GM12878 (cell line): ENCODE data around the gene HSD17B1. TPM values are rescaled to one million over a fixed set of nuclear protein-coding genes. Genes with fewer than 3 reads are reported as not detected.

Experiments
- ATAC-seq: fragments of 200-7000 bp; cut with Tn5 transposase; 3 replicates; pipeline ENCODE4 v1.9.1; 2020; ENCODE audit warnings: mild to moderate bottlenecking, moderate library complexity
- BruUV-seq: library from RNA; stranded (reverse); fragments of 400-500 nt; replicated peaks from 2 replicates; lab custom pipeline; 2021; lab: Mats Ljungman, UMichigan
- CTCF ChIA-PET: fragments of 300-600 bp; sonication (Branson Sonifier 250); formaldehyde crosslinking; extraction: SDS; loops from one replicate; lab custom pipeline; 2021; ENCODE audit warnings: inconsistent platforms; lab: Yijun Ruan, JAX
- POLR2A ChIA-PET: fragments of 350-600 bp; formaldehyde crosslinking; extraction: SDS; loops from one replicate; lab custom pipeline; 2021; ENCODE audit warnings: inconsistent platforms; lab: Charles Lee
- RAD21 ChIA-PET: fragments of 300-600 bp; sonication (Branson Sonifier 250); formaldehyde crosslinking; loops from one replicate; lab custom pipeline; 2023; ENCODE audit warnings: antibody characterized with exemption; ENCODE audit not compliant: unreplicated experiment; lab: Charles Lee
- SMC1A ChIA-PET: fragments of 300-600 bp; sonication (Branson Sonifier 250); formaldehyde crosslinking; loops from one replicate; lab custom pipeline; 2023; ENCODE audit not compliant: unreplicated experiment, uncharacterized antibody; lab: Charles Lee
- DNase-seq: peaks from one replicate; pipeline ENCODE4 v3.0.0-alpha.2; 2011; ENCODE audit warnings: low read depth, low spot score
- FAIRE-seq: peaks from 3 replicates; lab custom pipeline; 2011; peaks lifted over from hg19 to GRCh38; lab: Jason Lieb, UNC
- H2AFZ ChIP-seq: 2 replicates; pipeline ENCODE4 v1.6.0; 2011; ENCODE audit warnings: low read depth, low read length, control low read depth; ENCODE audit not compliant: control insufficient read depth
- H3K27ac ChIP-seq: 2 replicates; pipeline ENCODE4 v1.5.1; 2011; ENCODE audit warnings: control low read depth; ENCODE audit not compliant: control insufficient read depth, insufficient read depth
- H3K27me3 ChIP-seq, 2 experiments: replicated peaks in 1 of 2; 2 replicates each; pipeline versions ENCODE4 v1.6.0 to v1.6.1; 2011; ENCODE audit warnings: low read length in 1 of 2; ENCODE audit not compliant: control insufficient read depth in 2 of 2, insufficient read depth in 2 of 2
- H3K36me3 ChIP-seq, 2 experiments: 2 replicates each; pipeline ENCODE4 v1.5.1; 2011; ENCODE audit warnings: low read length in 1 of 2; ENCODE audit not compliant: control insufficient read depth in 2 of 2, insufficient read depth in 2 of 2
- H3K4me1 ChIP-seq: 2 replicates; pipeline ENCODE4 v1.6.1; 2011; ENCODE audit warnings: mild to moderate bottlenecking, low read length, moderate library complexity, mixed read lengths; ENCODE audit not compliant: control insufficient read depth, insufficient read depth
- H3K4me2 ChIP-seq: 2 replicates; pipeline ENCODE4 v1.6.0; 2011; ENCODE audit warnings: control low read depth; ENCODE audit not compliant: control insufficient read depth, insufficient read depth
- H3K4me3 ChIP-seq: fragments of 200-600 bp; sonication (generic); 2 replicates; pipeline ENCODE4 v1.5.1; 2016
- H3K79me2 ChIP-seq: 2 replicates; pipeline ENCODE4 v1.6.0; 2011; ENCODE audit warnings: low read length; ENCODE audit not compliant: control insufficient read depth, insufficient read depth
- H3K9ac ChIP-seq: 2 replicates; pipeline ENCODE4 v1.8.0; 2011; ENCODE audit warnings: low read length, control low read depth, mixed read lengths; ENCODE audit not compliant: control insufficient read depth, insufficient read depth
- H3K9me3 ChIP-seq: replicated peaks from 3 replicates; pipeline ENCODE4 v1.5.1; 2011; ENCODE audit warnings: mild to moderate bottlenecking, low read length; ENCODE audit not compliant: control insufficient read depth, insufficient read depth
- H4K20me1 ChIP-seq: 2 replicates; pipeline ENCODE4 v1.6.0; 2011; ENCODE audit not compliant: control insufficient read depth, insufficient read depth
- ESRRA ChIP-seq: IDR thresholded peaks from 2 replicates; pipeline ENCODE4 v1.6.1; 2012; ENCODE audit warnings: mild to moderate bottlenecking, low read length, improper control_type of control experiment
- HDGF ChIP-seq: fragments of 450-650 bp; IDR thresholded peaks from 2 replicates; pipeline ENCODE4 v1.6.1; 2016; ENCODE audit warnings: antibody characterized with exemption
- JUNB ChIP-seq: IDR thresholded peaks from 2 replicates; pipeline ENCODE4 v1.6.1; 2016; ENCODE audit warnings: antibody characterized with exemption, mild to moderate bottlenecking
- MAX ChIP-seq: IDR thresholded peaks from 2 replicates; pipeline ENCODE4 v1.6.1; 2012; ENCODE audit warnings: low read depth, low read length, improper control_type of control experiment
- POLR2AphosphoS2 ChIP-seq: IDR thresholded peaks from 2 replicates; pipeline ENCODE4 v1.6.1; 2011; ENCODE audit warnings: low read depth, mild to moderate bottlenecking, low read length, improper control_type of control experiment, moderate library complexity
- RAD51 ChIP-seq: fragments of 450-650 bp; IDR thresholded peaks from 2 replicates; pipeline ENCODE4 v1.6.1; 2016; ENCODE audit warnings: moderate library complexity, mild to moderate bottlenecking, inconsistent platforms
- WGBS: methylation state at CpG from one replicate; pipeline ENCODE4 v1.1.6; 2016; ENCODE audit warnings: low lambda C conversion rate; ENCODE audit not compliant: insufficient replicate concordance, insufficient coverage; ENCODE audit errors: missing lambda C conversion rate; 5-methylcytosine and 5-hydroxymethylcytosine counted together
- in situ Hi-C: fragments of 300-500 bp; cut with MboI; formaldehyde crosslinking; loops from 9 replicates; pipeline ENCODE4 v1.14.3; 2018; ENCODE audit warnings: mixed read lengths
- intact Hi-C: fragments of 100-400 bp; cut with micrococcal nuclease; formaldehyde crosslinking; loops from one replicate; pipeline ENCODE4 v1.14.2; 2022; ENCODE audit not compliant: unreplicated experiment
- polyA plus RNA-seq, 11 experiments: library from polyadenylated mRNA; depleted of rRNA in 4 of 11; unstranded in 6 of 11; stranded (reverse) in 5 of 11; fragments of >200 nt; fragmentation: Nextera tagmentation in 4 of 11; fragmentation: Illumina TruSeq in 1 of 11; extraction: Ambion mirVana in 4 of 11; extraction: Trizol in 1 of 11; gene quantifications; 1 replicate in 1 of 11; 2 replicates in 10 of 11; pipeline versions ENCODE4 v1.2.1 to v1.2.3, GENCODE V29; 2011 to 2016; ENCODE audit warnings: inconsistent platforms in 2 of 11, missing spikeins in 2 of 11, low read depth in 1 of 11
- total RNA-seq, 4 experiments: library from RNA; depleted of rRNA in 3 of 4; stranded (reverse); fragments of >200 nt in 3 of 4; fragmentation: Illumina TruSeq in 1 of 4; extraction: Trizol in 1 of 4; gene quantifications; 2 replicates each; pipeline versions ENCODE4 v1.2.1 to v1.2.3, GENCODE V29; 2013 to 2021
- TF ChIP-seq, protein P1 (sequence below): fragments of 450-650 bp; IDR thresholded peaks from 2 replicates; pipeline ENCODE4 v1.6.1; 2017; ENCODE audit warnings: low read depth, mild to moderate bottlenecking, moderate library complexity
- TF ChIP-seq, protein P2 (sequence below), 3 experiments: IDR thresholded peaks in 2 of 3; conservative IDR thresholded peaks in 1 of 3; 2 replicates each; pipeline ENCODE4 v1.5.1; 2011; ENCODE audit warnings: low read depth in 3 of 3, low read length in 3 of 3, mild to moderate bottlenecking in 3 of 3, control low read depth in 2 of 3, moderate library complexity in 2 of 3, inconsistent platforms in 1 of 3, mixed read lengths in 1 of 3; ENCODE audit not compliant: control insufficient read depth in 2 of 3, insufficient read depth in 1 of 3; ENCODE audit errors: extremely low read depth in 1 of 3

HSD17B1 gene
- total and polyA plus RNA-seq, 10 of the 15 experiments (the other 5 are each of a cell fraction or from before 2014, with no cell fraction given): 0.15 to 1.1 (median 0.42) TPM

DNA sequence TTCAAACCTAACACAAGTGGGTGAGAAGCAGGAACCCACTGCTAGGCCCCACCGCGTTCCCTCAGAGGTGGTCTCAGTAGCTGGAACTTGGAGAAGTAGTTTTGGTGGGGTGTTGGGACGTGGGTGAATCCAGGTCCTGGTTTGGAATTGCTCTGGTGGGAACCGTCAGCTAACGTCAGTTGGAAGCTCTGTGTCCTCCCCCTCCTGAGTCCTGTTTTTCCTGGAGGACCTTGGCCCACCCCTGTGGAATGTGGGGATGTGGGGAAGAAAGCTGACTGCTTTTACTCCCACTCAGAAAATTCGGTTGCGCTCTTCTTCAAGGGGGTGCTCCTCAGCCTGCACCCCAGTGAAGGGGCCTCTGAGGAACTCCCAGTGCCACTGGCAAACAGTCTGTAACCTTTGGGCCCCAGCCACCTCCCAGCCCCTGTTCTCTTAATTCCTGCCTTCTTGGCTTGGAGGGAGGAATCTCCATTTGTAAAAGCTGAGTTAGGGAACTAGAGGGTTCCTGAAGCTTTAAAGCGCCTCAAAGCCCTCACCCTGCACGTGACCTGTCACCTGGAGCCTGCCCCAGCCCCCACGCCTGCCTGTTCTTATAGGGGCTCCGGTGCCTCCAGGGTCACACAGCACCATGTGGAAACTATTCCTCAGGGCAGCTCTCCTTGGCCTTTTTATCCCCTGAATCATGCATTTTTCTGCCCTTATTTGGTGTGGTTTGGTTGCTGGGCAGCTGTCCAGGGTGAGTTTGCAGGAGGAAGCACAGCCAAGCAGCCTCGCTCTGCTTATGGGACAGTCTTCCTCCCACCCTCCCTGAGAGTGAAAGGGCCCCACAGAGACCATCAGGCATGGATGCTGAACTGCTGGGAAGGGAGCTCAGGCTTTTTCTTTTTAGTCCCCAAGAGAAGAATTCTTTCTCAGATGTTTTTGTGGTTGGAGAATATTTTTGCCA, 32.9 kb upstream of the HSD17B1 start:
- no peak overlapping the region for H3K4me2 ChIP-seq
- FAIRE-seq: no peak
- H3K79me2 ChIP-seq: no peaks in the 10 kb centered on the region
- H3K9ac ChIP-seq: no peak overlapping the region
- no peak for TF ChIP-seq MAX
- TF ChIP-seq JUNB: no peak
- CTCF ChIA-PET: interaction anchor here (0.8 to 10.4 kb wide), 14 partner anchors 7 to 298 kb away, joined by 3 to 120 read pairs (median 6); partner anchors contain the start of gene NAGLU
- no peak for ATAC-seq
- SMC1A ChIA-PET: interaction anchor here (0.8 to 2.0 kb wide), 6 partner anchors 81 to 122 kb away, joined by 3 to 7 read pairs (median 5); no protein-coding TSS in a partner anchor
- H3K9me3 ChIP-seq: no peaks in the 10 kb centered on the region
- intact Hi-C loops (loop anchor here (5.0 kb wide), 1 partner anchor 113 kb away; no protein-coding TSS in a partner anchor), in situ Hi-C loops (loop anchor here (5.0 kb wide), 1 partner anchor 88 kb away; no protein-coding TSS in a partner anchor)
- H4K20me1 ChIP-seq: no peaks in the 10 kb centered on the region; the same call in 1 of the 2 replicates
- H2AFZ ChIP-seq: no peak overlapping the region
- H3K4me3 ChIP-seq: no peak overlapping the region
- WGBS: 97% methylated on average over 12 of the region's 12 CpGs
- no TSS peak for BruUV-seq
- RAD21 ChIA-PET: interaction anchor here (0.6 kb wide), 1 partner anchor 188 kb away, joined by 3 read pairs; no protein-coding TSS in a partner anchor
- POLR2A ChIA-PET: interaction anchor here (0.6 to 0.7 kb wide), 2 partner anchors 11 to 445 kb away, joined by 5 read pairs; no protein-coding TSS in a partner anchor
- H3K27ac ChIP-seq: no peak overlapping the region
- no peaks in the 10 kb centered on the region for H3K4me1 ChIP-seq
- no peak for DNase-seq
- H3K27me3 ChIP-seq: no peaks in the 10 kb centered on the region
- H3K36me3 ChIP-seq: peaks cover 4 to 8% of the 10 kb centered on the region in 2 experiments; a peak in 3 of 4 replicates

GRCh38 chr17:42520540-42520951, 32.2 kb upstream of the HSD17B1 start:
- Histone ChIP-seq H3K4me2 (no peak overlapping the region), H3K9ac (no peak overlapping the region), H3K27ac (no peak overlapping the region), H3K9me3 (no peaks in the 10 kb centered on the region), H2AFZ (no peak overlapping the region), H3K36me3 (peaks cover 4 to 8% of the 10 kb centered on the region in 2 experiments; a peak in 3 of 4 replicates), H3K4me3 (no peak overlapping the region), H3K79me2 (no peaks in the 10 kb centered on the region), H3K27me3 (no peaks in the 10 kb centered on the region), H4K20me1 (no peaks in the 10 kb centered on the region; the same call in 1 of the 2 replicates), H3K4me1 (no peaks in the 10 kb centered on the region)
- intact Hi-C loops (no loop called here), in situ Hi-C loops (loop anchor here (5.0 kb wide), 1 partner anchor 88 kb away; no protein-coding TSS in a partner anchor)
- TF ChIP-seq, protein P1, sequence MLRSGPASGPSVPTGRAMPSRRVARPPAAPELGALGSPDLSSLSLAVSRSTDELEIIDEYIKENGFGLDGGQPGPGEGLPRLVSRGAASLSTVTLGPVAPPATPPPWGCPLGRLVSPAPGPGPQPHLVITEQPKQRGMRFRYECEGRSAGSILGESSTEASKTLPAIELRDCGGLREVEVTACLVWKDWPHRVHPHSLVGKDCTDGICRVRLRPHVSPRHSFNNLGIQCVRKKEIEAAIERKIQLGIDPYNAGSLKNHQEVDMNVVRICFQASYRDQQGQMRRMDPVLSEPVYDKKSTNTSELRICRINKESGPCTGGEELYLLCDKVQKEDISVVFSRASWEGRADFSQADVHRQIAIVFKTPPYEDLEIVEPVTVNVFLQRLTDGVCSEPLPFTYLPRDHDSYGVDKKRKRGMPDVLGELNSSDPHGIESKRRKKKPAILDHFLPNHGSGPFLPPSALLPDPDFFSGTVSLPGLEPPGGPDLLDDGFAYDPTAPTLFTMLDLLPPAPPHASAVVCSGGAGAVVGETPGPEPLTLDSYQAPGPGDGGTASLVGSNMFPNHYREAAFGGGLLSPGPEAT: no peak
- TF ChIP-seq HDGF (no peak), RAD51 (no peak), ESRRA (no peak), POLR2AphosphoS2 (no peak)
- TF ChIP-seq, protein P2, sequence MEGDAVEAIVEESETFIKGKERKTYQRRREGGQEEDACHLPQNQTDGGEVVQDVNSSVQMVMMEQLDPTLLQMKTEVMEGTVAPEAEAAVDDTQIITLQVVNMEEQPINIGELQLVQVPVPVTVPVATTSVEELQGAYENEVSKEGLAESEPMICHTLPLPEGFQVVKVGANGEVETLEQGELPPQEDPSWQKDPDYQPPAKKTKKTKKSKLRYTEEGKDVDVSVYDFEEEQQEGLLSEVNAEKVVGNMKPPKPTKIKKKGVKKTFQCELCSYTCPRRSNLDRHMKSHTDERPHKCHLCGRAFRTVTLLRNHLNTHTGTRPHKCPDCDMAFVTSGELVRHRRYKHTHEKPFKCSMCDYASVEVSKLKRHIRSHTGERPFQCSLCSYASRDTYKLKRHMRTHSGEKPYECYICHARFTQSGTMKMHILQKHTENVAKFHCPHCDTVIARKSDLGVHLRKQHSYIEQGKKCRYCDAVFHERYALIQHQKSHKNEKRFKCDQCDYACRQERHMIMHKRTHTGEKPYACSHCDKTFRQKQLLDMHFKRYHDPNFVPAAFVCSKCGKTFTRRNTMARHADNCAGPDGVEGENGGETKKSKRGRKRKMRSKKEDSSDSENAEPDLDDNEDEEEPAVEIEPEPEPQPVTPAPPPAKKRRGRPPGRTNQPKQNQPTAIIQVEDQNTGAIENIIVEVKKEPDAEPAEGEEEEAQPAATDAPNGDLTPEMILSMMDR (IDR thresholded peaks at IDR 0.05 in 2 of 3, conservative IDR thresholded peaks at IDR 0.05 in 1 of 3; ENCODE audit: control insufficient read depth in 2 of 3, extremely low read depth in 1 of 3, insufficient read depth in 1 of 3, low read depth in 3 of 3, low read length in 3 of 3): peak; percentile 23 to 38 (median 30); a peak in 5 of 6 replicates
- RAD21 ChIA-PET: interaction anchor here (0.6 kb wide), 2 partner anchors 189 to 334 kb away, joined by 3 read pairs; no protein-coding TSS in a partner anchor
- POLR2A ChIA-PET: interaction anchor here (0.6 kb wide), 1 partner anchor 70 kb away, joined by 4 read pairs; no protein-coding TSS in a partner anchor
- SMC1A ChIA-PET: interaction anchor here (1.1 to 2.0 kb wide), 4 partner anchors 81 to 114 kb away, joined by 3 to 7 read pairs (median 5); no protein-coding TSS in a partner anchor
- WGBS: 63% methylated on average over 9 of the region's 9 CpGs
- CTCF ChIA-PET: interaction anchor here (0.8 to 10.4 kb wide), 9 partner anchors 10 to 298 kb away, joined by 3 to 120 read pairs (median 4); partner anchors contain the start of gene NAGLU
- ATAC-seq (no peak), FAIRE-seq (peak; percentile 23), DNase-seq (no peak)
- no TSS peak for BruUV-seq
